Muscle layer of colon (tissue), 2 donors: ENCODE measurements around the gene SDC1.

Experiments
- H3K27ac ChIP-seq: one replicate; pipeline ENCODE4 v1.7.0; 2013; ENCODE audit warnings: low read depth, mild to moderate bottlenecking, low read length, moderate library complexity
- H3K27me3 ChIP-seq, 2 donors: one replicate each; pipeline ENCODE4 v1.7.0; 2013; ENCODE audit warnings: low read length in 2 of 2, mild to moderate bottlenecking in 2 of 2; ENCODE audit not compliant: insufficient read depth in 2 of 2, control insufficient read depth in 1 of 2
- H3K36me3 ChIP-seq: one replicate; pipeline ENCODE4 v1.7.0; 2013; ENCODE audit warnings: mild to moderate bottlenecking, low read length; ENCODE audit not compliant: insufficient read depth
- H3K4me1 ChIP-seq: one replicate; pipeline ENCODE4 v1.7.0; 2013; ENCODE audit warnings: mild to moderate bottlenecking, low read length; ENCODE audit not compliant: insufficient read depth
- H3K4me3 ChIP-seq, 2 donors: one replicate each; pipeline ENCODE4 v1.7.0; 2013; ENCODE audit warnings: low read length in 2 of 2, low read depth in 1 of 2, mild to moderate bottlenecking in 1 of 2, moderate library complexity in 1 of 2
- H3K9ac ChIP-seq: one replicate; pipeline ENCODE4 v1.7.0; 2013; ENCODE audit warnings: low read length
- H3K9me3 ChIP-seq: one replicate; pipeline ENCODE4 v1.7.0; 2013; ENCODE audit warnings: mild to moderate bottlenecking, low read length
- donor health status: abdominal sarcoma.
- donor health status: Adenocarcinoma of cecum.

Gene SDC1

DNA sequence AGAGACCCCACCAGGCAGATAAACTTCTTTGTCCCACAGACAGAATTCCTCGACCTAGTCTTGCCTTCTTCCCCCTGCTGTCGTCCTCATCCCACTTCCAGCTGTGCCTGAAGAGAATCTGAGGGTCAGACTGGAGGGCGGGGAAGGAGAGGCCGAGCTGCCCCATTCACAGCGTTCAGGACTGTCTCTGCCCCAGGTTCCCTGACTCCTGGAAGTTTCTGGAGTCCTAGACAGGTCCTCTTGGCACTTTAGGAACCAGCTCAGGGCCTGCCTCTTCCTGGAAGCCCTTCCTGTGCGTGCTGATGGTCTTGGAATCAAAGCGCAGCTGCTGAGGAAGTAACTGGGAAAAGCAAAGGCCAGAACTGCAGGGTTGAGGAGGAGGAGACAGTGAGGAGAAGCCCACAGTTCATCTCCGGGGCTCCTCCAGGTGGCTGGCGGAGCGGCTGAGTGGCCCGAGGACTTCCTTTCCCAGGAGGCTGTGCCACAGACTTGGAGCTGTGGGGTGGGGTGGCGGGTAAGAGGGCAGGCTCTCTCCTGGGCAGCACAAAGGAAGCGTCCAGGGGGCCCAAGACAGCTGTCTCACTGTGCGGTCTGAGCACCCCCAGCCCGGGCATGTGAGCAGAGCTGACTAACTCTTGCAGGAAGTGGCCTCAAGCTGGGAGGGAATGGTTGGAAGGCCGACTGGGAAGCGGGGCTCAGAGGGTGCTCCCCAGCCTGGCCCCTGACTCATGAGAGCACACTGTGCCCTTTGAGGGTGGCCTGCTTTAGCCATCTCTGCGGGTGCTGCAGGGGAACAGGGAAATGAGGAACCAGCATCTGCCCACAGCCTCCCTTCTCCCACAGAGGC lies 39.5 kb downstream of the SDC1 start:
- H3K27ac ChIP-seq, result no peak overlapping the region
- no peak overlapping the region for H3K4me3 ChIP-seq
- H3K4me1 ChIP-seq, result no peaks in the 10 kb centered on the region

DNA sequence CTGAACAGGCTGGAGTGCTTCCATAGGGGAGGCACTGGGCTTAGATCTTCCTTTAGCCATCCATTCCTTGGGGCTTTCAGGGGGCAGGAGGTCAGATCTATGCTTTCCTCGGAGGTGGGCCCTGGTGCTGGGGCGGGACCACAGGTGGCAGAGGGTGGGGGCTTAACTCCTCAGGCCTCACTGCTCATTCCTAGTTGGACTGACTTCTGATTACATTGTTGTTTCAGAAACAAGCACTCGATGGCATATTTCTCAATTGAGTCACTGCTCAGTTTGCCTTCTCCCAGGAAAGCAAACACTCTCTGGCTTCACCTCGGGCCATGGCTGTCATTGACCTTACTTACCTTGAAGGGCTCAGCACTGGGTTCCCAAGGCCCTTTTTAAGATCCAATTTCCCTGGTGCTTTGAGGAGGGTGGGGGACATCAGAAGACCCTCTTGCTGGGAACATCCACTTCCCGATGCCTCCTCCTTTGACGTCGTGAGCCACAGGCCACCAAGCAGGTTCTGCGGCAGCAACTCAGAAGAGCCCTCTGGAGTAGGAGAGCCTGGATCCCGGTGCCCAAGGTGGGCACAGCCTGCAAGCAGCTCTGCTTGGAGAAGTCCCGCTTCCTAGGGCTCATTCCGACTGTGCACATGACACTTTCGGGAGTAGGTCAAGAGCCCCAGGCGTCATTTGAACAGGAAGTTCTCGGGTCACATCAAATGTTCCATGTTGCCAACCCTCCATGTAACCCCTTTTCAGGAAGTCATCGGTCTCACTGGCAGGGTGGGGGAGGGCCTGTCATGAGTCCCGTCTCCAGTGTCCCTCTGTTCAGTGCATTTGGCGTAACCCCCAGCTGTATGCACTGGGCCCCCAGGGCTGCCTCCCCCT lies 40.6 kb downstream of the SDC1 start:
- Histone ChIP-seq H3K27ac (no peak overlapping the region), H3K4me3 (no peak overlapping the region), H3K27me3 (no peaks in the 10 kb centered on the region), H3K9ac (no peak overlapping the region), H3K4me1 (no peaks in the 10 kb centered on the region), H3K36me3 (no peaks in the 10 kb centered on the region), H3K9me3 (no peaks in the 10 kb centered on the region)

More for the DNA sequence above, 39.5 kb downstream of the SDC1 start:
- Histone ChIP-seq H3K9me3 (no peaks in the 10 kb centered on the region), H3K9ac (no peak overlapping the region), H3K27me3 (no peaks in the 10 kb centered on the region), H3K36me3 (no peaks in the 10 kb centered on the region)

DNA sequence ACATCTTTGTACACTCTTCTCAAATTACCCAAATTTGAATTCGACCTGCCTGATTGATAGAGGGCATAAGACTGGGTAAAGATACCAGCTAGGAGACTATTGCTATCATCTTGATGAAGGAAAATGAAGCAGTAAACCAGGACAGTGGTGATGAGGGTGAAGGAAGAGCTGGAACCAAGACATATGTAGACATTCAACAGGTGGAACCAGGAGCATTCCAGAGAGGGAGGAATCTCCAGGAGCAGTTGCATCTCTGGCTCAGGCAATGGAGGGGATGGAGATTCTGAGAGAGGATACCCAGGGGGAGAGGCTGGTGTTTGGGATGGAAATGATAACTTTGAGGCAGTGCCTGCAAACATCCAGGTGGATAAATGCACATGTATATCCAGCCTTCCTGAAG lies 41.6 kb downstream of the SDC1 start:
- Histone ChIP-seq H3K9ac (no peak overlapping the region), H3K27ac (no peak overlapping the region), H3K36me3 (no peaks in the 10 kb centered on the region), H3K27me3 (no peaks in the 10 kb centered on the region), H3K4me1 (no peaks in the 10 kb centered on the region), H3K9me3 (no peaks in the 10 kb centered on the region), H3K4me3 (no peak overlapping the region)

DNA sequence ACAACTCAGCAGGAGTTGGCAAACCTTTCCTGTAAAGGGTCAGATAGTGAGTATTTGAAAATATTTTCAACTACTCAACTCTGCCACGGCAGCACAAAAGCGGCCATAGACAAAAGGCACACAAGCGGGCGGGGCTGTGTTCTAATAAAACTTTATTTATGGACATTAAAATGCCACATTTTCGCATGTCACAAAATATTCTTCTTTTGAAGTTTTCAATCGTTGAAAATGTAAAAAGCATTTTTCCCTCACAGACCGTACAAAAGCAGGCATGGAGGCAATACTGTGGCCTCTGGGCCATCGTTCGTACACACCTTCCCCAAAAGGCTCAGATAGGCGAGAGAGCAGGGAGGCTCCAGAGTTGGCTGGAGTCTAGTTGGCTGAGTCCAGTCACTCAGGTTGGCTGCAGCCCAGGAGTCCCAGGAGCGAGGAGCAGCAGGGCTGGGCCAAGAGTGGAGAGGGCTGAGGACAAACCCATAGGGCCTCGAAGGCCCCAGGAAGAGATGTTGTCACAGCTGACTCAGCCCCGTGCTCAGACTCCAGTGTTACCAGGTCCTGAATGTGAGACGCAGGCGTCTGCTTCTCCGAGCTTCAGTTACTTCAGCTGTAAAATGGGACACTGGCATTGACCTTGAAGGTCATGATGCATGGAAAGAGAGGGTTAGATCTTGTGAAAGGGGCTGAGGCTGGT lies 42.5 kb downstream of the SDC1 start:
- Histone ChIP-seq H3K4me3 (no peak overlapping the region), H3K9ac (no peak overlapping the region), H3K27ac (no peak overlapping the region), H3K4me1 (no peaks in the 10 kb centered on the region), H3K36me3 (no peaks in the 10 kb centered on the region), H3K9me3 (no peaks in the 10 kb centered on the region), H3K27me3 (no peaks in the 10 kb centered on the region)

DNA sequence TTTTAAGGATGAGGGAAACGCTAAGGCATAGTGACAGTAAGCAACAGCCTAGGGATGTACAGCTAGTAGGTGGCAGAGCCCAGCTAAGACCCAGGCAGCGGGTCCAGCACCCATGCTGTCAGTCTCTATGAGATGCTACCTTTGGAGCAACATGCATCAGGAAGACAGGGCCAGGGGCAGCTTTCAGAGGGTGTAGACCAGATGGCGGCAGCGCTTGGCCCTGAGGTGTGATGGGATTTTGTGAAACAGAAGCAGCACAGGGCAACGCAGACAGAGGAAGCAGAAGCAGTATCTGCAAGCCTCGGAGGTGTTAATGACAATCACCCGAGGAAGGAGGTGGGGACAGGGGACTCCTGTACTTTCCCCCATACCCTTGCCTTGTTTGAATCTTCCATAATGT lies 43.2 kb downstream of the SDC1 start:
- Histone ChIP-seq H3K27me3 (no peaks in the 10 kb centered on the region), H3K4me3 (no peak overlapping the region), H3K27ac (no peak overlapping the region), H3K9ac (no peak overlapping the region), H3K9me3 (no peaks in the 10 kb centered on the region), H3K36me3 (no peaks in the 10 kb centered on the region), H3K4me1 (no peaks in the 10 kb centered on the region)

DNA sequence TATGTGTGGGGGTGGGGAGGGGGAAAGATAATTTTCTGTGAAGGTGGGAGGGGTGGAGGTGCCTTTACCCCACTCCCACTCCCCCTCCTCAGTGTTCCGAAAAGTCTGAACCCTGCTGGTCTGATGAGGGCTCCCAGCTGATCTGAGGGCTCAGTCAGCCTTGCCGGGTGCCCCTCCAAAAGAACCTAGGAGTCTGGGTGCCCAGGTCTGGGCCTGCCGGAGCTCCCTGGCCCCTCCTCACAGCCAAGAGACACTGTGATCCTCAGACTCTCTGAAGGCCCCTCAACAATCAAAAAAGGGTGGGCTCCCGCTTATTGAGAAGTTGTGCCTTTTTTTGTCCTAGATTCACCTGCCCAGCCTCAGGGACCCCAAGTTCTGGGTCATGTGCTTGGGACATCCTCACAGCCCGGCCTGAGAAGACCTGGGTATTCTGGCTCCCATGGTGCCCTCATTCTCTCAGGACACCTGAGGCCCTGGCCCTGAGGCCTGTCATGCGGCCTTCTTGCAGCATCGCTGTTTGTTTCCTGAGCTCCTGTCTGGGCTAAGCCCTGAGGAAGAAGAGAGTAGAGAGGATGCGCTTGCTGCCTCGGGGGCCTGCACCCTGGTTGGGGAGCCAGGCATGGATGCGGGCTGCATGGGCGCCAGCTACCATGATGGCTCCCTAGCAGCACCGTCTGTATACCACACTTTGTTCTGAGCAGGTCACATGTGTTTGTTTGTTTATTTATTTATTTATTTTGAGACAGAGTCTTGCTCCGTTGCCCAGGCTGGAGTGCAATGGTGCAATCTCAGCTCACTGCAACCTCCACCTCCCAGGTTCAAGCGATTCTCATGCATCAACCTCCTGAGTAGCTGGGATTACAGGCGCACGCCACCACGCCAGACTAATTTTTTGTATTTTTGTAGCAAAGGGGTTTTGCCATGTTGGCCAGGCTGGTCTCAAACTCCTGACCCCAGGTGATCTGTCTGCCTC lies 44.0 kb downstream of the SDC1 start:
- Histone ChIP-seq H3K27ac (no peak overlapping the region), H3K27me3 (no peaks in the 10 kb centered on the region), H3K36me3 (no peaks in the 10 kb centered on the region), H3K9ac (no peak overlapping the region), H3K4me1 (no peaks in the 10 kb centered on the region), H3K4me3 (no peak overlapping the region), H3K9me3 (no peaks in the 10 kb centered on the region)

DNA sequence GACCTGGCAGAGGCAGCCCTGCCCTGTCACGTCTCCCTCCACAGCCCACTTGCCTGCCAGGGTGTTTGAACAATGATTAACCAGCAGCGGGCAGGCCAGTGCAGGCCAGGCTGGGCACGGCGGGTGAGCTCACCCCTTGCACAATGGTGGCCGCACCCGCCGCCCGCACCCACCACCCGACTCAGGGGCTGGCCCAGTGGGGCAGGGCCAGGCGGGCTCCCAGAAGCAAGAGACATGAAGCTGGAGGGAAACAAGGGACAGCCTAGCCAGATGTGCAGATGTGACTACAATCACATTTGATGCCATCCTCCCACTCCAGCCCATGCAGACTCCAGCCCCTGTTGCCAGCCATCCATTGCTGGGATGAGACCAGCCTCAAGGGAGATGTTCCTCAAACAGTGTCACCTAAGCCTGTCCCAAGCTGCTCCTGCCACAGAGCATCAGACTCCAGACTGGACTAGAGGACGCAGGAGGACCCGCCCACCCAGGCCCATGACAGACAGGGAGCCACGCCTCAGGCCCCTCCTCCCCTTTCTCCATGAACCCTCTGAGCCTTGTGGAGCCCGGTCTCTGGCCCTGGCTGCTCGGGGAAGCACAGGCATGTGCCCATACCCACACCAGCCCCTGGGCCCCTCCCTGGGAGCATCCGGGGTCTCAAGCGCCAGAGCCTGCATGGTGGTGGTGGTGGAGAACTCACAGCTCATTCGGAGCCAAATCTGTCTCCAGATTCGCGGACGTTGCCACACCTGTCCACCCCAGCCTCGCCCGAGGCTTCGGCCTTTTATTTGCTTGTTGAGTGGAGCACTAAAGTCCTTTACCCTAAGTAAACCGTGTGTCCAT lies 45.0 kb downstream of the SDC1 start:
- Histone ChIP-seq H3K9ac (no peak overlapping the region), H3K27me3 (no peaks in the 10 kb centered on the region), H3K4me3 (no peak overlapping the region), H3K27ac (no peak overlapping the region), H3K4me1 (no peaks in the 10 kb centered on the region), H3K9me3 (no peaks in the 10 kb centered on the region), H3K36me3 (no peaks in the 10 kb centered on the region)

DNA sequence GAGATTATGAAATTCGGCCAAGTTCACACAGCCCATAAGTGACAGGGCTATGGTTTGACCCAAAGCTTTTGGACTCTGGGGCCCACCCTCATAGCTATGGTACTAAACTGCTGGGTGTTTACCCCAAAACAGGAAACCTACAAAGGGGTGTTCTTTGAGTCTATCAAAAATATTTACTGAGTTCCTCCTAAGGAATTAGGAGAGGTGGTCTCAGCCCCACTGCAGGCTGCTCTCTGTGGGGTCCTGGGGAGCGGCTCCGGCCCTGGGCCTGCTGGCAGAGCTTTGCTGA lies 45.5 kb downstream of the SDC1 start:
- Histone ChIP-seq H3K36me3 (no peaks in the 10 kb centered on the region), H3K9me3 (no peaks in the 10 kb centered on the region), H3K27ac (no peak overlapping the region), H3K4me1 (no peaks in the 10 kb centered on the region), H3K9ac (no peak overlapping the region), H3K27me3 (no peaks in the 10 kb centered on the region), H3K4me3 (no peak overlapping the region)

DNA sequence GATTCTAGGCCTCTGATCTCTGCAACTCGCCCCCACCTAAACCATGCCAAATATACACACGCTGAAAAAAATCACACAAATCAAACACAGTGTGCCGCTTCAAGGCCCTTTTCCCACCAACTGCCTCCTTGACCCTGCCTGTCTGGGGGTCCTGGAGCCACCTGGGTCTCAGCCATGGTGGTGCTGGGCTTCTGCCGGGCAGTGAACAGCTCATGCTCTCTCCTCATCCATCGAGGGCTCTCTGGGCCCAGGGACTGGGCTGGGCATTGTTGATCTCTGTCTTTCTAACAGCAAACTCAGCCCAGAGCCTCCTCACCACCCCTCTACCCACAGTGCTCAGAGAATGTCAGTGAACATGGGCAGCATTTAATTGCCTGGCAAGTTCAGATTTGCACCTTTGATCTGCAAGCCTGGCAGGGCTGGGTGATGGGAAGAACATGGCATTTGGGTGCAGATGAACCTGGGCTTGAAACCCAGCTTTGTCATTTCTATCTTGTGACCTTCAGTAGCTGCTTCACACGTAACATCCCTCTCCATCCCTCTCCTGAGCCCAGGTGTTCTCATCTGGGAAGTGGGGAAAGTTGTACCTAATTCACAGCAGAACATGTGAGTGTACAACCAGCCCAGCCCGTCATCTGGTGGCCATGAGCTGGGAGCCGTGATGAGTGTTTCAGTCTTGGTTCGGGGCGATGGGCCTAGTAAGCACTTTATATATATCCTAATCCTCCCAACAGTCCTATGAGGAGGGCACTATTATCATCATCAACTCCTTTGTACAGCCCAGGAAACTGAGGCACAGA lies 46.1 kb downstream of the SDC1 start:
- Histone ChIP-seq H3K27me3 (no peaks in the 10 kb centered on the region), H3K9ac (no peak overlapping the region), H3K4me1 (no peaks in the 10 kb centered on the region), H3K4me3 (no peak overlapping the region), H3K9me3 (no peaks in the 10 kb centered on the region), H3K27ac (no peak overlapping the region), H3K36me3 (no peaks in the 10 kb centered on the region)

DNA sequence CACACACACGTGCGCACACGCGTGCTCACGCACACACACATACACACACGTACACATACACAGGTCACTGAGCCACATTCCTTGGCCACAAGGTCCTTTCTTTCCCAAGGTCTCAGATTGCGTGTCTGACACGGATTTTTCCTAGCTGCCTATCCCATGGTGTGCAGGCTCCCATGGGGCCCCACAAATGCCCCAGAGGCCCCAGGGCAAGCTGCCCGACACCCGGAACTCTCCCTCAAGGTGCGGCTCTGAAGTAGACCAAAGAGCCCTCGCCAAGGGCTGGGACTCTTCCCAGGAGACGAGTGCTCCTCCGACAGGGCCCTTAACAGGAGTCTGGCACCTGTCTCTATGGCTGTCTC lies 46.7 kb downstream of the SDC1 start:
- no peaks in the 10 kb centered on the region for H3K9me3 ChIP-seq
- no peak overlapping the region for H3K27ac ChIP-seq
- H3K36me3 ChIP-seq, result no peaks in the 10 kb centered on the region
- H3K4me3 ChIP-seq, result no peak overlapping the region
- H3K9ac ChIP-seq, result no peak overlapping the region
- H3K4me1 ChIP-seq, result no peaks in the 10 kb centered on the region
- no peaks in the 10 kb centered on the region for H3K27me3 ChIP-seq
